ENCODE results near the gene ADAM12. TPM values are rescaled to one million over a fixed set of nuclear protein-coding genes. Genes with fewer than 3 reads are reported as not detected.

ADAM12 gene
- total RNA-seq, 1 experiment from 2014 or later = 33.8 TPM

GRCh38 chr10:126146771-126147170, 241.5 kb downstream of the ADAM12 start:
- no peak for DNase-seq (ENCODE audit: low read depth)

DNA sequence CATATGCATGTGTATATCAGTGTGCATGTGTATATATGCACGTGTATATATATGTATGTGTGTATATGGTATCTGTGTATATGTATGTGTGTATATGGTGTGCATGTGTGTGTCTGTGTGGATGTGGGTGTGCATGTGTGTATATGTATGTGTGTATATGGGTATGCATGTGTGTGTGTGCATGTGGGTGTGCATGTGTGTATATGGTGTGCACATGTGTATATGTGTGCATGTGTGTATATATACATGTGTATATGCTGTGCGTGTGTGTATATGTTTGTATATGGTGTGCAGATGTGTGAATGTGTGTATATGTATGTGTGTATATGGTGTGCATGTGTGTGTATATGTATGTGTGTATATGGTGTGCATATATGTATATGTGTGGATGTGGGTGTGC, 245.2 kb downstream of the ADAM12 start:
- no peak for DNase-seq (ENCODE audit: low read depth)

DNA sequence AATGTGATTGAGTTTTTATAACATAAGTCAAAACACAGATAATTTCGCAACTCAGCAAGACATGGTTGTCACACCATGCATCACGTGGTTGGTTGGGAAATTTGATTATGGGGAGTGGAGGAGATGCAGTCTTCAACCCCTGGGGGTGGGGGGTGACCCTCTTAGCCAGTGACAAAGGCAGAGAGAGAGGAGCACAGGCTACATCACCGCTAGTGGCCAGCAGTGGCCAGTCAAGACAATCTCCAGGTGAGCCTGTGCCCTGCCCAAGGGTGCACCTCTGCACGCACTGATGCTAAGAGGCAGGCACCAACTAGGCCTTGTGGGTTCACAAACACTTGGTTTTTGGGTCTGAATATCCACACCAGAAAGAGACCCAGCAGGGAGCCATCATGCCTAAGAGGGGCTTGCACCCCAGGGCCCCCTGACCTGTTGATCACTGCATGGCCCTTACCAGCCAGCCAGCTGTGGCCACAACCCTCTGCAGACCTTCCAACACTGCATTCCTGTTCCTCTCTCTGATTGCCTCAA, 247.5 kb downstream of the ADAM12 start:
- DNase-seq (ENCODE audit: low read depth) = no peak

GRCh38 chr10:126137562-126138221, 250.6 kb downstream of the ADAM12 start:
- no peak for DNase-seq (ENCODE audit: low read depth)

- DNase-seq (ENCODE audit: low read depth) = no peak
Measured at GRCh38 chr10:126135941-126136595, 252.2 kb downstream of the ADAM12 start.

GRCh38 chr10:126135177-126135576, 253.1 kb downstream of the ADAM12 start:
- peak; percentile 17 for DNase-seq (ENCODE audit: low read depth)

DNA sequence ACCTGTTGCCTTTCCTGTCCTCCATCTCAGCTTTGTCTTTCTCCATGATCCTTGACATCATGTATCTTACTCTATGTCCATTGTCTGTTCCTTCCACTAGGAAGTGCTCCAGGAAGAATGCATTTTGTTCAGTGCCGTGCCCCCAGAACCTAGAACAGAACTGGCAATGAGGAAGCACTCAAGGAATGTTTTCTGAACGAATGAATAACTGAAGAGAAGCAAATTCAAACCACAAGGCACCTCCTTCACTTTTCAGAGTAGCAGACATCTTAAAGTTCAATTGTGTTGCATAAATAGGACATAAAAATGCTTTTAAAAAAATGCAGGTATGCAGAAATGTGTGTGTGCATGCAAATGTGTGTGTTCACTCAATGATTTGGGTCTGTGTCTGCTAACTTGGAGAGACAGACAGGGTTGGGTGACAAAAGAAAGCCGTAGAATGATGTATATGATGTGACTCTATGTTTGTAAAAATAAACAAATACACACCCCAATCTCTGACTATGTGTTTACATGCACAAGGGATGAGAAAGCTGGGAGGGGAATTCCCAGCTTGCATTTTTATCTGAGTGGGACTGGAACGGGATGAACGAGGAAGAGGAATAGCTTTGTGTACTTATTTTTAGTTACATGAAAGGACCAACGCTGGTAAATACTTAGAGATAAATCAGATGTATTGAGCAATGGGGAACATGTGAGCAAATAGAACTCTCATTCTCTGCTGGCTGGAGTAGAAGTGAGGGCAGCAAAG, 254.2 kb downstream of the ADAM12 start:
- peak; percentile 27 for DNase-seq (ENCODE audit: low read depth)

GRCh38 chr10:126133082-126133620, 255.1 kb downstream of the ADAM12 start:
- no peak for DNase-seq (ENCODE audit: low read depth)

GRCh38 chr10:126131341-126131740, 256.9 kb downstream of the ADAM12 start:
- DNase-seq (ENCODE audit: low read depth) = no peak

- no peak for DNase-seq (ENCODE audit: low read depth)
Measured at GRCh38 chr10:126130271-126130710, 258.0 kb downstream of the ADAM12 start.

DNA sequence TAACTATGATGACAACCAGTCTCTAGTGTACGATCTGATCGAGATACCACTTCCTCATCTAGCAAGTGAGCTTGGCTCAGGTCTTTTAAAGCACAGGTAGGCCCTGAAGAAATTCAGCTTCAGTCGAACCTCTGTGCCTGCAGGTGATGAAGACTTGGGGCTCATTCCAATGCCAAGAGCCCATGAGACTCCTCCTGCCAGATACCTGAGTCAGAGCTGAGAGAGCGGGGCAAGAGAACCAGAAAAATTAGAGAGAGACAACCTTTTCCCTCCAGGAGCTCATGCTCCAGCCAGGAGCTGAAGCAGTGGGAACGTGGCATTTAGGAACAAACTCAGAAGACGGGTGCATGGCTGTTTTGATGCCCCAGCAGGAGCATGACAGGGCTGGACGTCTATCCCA, 259.3 kb downstream of the ADAM12 start:
- DNase-seq (ENCODE audit: low read depth) = no peak

- no peak for DNase-seq (ENCODE audit: low read depth)
Measured at GRCh38 chr10:126128581-126128980, 259.7 kb downstream of the ADAM12 start.

- DNase-seq (ENCODE audit: low read depth) = no peak
Measured at GRCh38 chr10:126127481-126128029, 260.7 kb downstream of the ADAM12 start.

DNA sequence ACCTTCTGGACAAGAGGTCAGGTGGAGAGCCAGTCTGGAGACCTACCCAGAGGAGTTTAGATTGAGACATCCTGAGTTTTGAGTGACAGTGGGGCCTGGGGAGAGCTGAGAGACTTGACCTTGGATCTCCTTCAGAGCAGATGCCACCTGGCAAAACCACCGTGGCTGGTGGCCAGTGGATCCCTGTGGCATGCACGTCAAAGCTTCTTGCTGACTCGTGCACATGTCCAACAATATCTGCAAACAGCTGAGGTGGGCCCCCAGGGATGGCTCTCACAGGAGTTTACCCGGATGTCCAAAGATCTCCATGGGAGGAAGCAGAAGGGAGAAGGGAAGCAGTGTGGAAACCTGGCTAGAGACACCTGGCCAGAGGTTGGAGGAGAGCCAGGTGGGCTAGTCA, 261.4 kb downstream of the ADAM12 start:
- DNase-seq (ENCODE audit: low read depth) = no peak

- no peak for DNase-seq (ENCODE audit: low read depth)
Measured at GRCh38 chr10:126126023-126126422, 262.3 kb downstream of the ADAM12 start.

GRCh38 chr10:126124668-126125349, 263.5 kb downstream of the ADAM12 start:
- DNase-seq (ENCODE audit: low read depth) = no peak

- DNase-seq (ENCODE audit: low read depth) = no peak
Measured at GRCh38 chr10:126124046-126124445, 264.2 kb downstream of the ADAM12 start.

- DNase-seq (ENCODE audit: low read depth) = no peak
Measured at GRCh38 chr10:126123466-126123865, 264.8 kb downstream of the ADAM12 start.

- no peak for DNase-seq (ENCODE audit: low read depth)
Measured at GRCh38 chr10:126122881-126123280, 265.4 kb downstream of the ADAM12 start.

- DNase-seq (ENCODE audit: low read depth) = no peak
Measured at GRCh38 chr10:126119599-126119998, 268.7 kb downstream of the ADAM12 start.

GRCh38 chr10:126118476-126118875, 269.8 kb downstream of the ADAM12 start:
- DNase-seq (ENCODE audit: low read depth) = no peak
